Prostate gland (tissue), 2 donors: Measurements from ENCODE around the gene CA12.

Source experiments
- POLR2A ChIP-seq: fragments of 450-650 bp; IDR thresholded peaks from one replicate; pipeline ENCODE4 v1.6.1; 2016; ENCODE audit warnings: antibody characterized with exemption, mild to moderate bottlenecking
- POLR2AphosphoS5 ChIP-seq: sonication (generic); formaldehyde crosslinking; IDR thresholded peaks from one replicate; pipeline ENCODE4 v1.6.1; 2017; ENCODE audit warnings: antibody characterized with exemption
- TF ChIP-seq, protein P1 (sequence below), 4 experiments: fragments of 200-600 bp in 2 of 4; fragments of 450-650 bp in 2 of 4; sonication (generic) in 2 of 4; IDR thresholded peaks; 1 replicate in 3 of 4; 2 replicates in 1 of 4; pipeline ENCODE4 v1.5.1; 2016 to 2019; ENCODE audit warnings: antibody characterized with exemption in 4 of 4, mild to moderate bottlenecking in 2 of 4, moderate library complexity in 2 of 4

DNA sequence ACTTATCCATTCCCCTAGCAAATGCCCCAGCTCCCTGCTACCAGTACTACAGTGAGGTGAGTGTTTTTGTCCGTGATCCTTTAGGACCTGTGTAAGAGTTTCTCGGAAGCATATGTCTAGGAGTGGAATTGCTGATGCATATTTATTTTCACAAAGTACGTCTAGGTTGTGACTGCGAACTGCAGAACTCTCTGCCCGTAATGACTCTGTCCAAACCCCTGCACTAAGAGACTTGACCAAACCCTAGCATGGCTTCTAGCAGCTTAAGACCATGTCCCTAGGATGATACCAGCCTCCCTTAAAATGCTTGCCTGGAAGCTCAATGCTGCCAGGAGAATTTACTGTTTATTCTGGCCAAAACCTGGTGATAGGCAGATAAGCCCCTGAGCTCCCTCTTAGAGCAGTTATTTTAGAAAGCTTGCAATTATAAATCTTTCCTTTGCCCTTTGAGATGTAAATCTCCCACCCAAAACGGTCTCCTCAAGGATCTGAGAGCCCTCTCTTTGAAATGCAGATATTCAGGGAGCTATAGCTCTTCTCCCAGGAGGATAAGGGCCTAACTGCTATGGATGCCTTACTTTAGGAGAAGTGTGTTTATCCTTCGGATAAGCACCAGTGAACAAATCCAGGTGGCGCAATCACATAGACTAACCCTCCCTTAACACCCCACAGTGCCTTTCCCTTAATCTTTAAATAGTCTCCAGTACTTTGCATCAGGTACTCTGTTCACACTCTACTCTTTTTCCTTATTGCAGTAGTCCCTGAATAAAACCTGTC, 14.7 kb upstream of the CA12 start:
- TF ChIP-seq, protein P1, sequence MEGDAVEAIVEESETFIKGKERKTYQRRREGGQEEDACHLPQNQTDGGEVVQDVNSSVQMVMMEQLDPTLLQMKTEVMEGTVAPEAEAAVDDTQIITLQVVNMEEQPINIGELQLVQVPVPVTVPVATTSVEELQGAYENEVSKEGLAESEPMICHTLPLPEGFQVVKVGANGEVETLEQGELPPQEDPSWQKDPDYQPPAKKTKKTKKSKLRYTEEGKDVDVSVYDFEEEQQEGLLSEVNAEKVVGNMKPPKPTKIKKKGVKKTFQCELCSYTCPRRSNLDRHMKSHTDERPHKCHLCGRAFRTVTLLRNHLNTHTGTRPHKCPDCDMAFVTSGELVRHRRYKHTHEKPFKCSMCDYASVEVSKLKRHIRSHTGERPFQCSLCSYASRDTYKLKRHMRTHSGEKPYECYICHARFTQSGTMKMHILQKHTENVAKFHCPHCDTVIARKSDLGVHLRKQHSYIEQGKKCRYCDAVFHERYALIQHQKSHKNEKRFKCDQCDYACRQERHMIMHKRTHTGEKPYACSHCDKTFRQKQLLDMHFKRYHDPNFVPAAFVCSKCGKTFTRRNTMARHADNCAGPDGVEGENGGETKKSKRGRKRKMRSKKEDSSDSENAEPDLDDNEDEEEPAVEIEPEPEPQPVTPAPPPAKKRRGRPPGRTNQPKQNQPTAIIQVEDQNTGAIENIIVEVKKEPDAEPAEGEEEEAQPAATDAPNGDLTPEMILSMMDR (IDR thresholded peaks at IDR 0.05) = no peak
- no peak for TF ChIP-seq POLR2A
- TF ChIP-seq POLR2AphosphoS5 = no peak
